Stimulated activated CD8-positive, alpha-beta memory T cell treated with anti-CD3 and anti-CD28 coated beads, Interleukin-15, amount 100 ng/mL, for 4 hours (primary cell): ENCODE results near the gene EGF.

Experiments
- DNase-seq, 2 donors: peaks; one replicate each; pipeline ENCODE4 v3.0.0-alpha.2; 2020; ENCODE audit warnings: low read depth in 2 of 2

The EGF gene

DNA sequence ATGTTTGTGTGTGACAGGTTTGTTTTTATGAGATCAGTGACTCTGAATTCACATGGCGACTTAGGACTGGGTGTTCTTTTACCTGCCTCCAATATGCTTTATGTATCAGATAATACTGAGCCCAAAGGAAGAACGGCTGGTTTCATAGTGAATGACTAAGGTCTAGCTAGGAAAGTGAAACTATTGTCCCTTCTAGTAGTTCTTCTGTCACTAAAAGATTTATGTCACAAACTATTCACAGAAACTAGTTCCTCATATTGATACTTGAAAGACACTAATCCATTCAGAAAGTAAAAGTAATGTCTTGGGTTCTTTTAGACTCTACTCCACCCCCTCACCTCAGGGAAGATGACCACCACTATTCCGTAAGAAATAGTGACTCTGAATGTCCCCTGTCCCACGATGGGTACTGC lies 81.7 kb downstream of the EGF start:
- no peak for DNase-seq

DNA sequence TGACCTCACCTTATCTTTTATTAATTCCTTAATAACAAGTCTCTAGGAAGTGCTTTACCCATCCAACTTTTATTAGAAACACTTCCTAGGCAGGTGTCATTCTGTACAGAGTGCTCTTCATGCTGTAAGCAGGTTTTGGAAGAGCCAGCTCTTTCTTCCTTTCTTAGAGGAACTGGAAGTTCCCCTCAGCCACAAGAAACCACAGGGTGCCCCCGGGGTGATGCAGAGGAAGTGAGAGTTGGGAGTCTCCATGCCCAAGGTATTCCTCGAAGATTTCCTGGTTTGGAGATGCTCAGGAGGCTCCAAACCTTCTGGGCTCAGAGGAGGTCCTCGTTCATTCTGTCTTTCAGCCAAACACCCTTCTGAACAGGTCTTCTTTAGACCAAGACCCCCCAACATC lies 83.8 kb downstream of the EGF start:
- no peak for DNase-seq

DNA sequence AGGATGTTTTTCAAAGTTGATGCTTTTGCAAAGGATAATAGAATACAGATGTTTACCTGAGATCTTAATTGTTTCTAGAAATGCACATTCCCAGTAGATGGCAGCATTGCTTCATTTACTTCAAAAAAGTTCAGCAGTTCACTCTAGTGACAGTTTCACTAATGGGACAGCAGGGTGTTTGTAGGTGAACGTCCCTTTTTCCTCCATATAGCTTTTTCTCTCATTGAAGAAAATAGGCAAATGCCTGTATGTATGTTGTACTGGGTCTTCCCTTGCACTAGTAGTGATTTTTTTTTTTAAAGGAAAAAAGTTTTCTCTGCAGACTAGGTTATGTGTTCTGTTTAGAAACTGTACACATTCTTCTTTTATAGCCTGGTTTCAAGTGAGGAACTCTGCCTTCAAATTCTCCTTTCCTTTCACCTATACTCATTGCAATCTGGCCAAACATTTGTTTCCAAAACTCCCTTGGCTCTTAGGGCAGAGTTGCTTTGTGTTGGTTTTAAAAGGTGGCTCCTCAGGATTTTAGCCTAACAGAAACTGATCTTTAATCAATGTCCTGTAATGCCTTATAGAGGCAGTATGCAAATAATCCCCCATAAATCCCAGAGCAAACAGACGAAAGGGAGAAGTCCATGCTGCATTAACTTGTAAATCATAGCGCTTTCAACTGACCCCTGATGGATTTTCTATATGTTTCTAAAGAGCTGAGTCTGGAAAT lies 86.3 kb downstream of the EGF start:
- DNase-seq: no peak

DNA sequence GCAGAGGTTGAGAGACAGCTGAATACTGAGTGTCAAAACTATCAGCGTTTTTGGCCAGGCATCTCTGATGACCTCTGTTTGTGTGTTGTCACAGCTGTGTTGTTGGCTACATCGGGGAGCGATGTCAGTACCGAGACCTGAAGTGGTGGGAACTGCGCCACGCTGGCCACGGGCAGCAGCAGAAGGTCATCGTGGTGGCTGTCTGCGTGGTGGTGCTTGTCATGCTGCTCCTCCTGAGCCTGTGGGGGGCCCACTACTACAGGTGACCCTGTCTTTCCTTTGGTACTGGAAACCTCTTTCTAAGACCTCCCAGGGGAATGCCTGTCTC lies 86.9 kb downstream of the EGF start:
- no peak for DNase-seq

DNA sequence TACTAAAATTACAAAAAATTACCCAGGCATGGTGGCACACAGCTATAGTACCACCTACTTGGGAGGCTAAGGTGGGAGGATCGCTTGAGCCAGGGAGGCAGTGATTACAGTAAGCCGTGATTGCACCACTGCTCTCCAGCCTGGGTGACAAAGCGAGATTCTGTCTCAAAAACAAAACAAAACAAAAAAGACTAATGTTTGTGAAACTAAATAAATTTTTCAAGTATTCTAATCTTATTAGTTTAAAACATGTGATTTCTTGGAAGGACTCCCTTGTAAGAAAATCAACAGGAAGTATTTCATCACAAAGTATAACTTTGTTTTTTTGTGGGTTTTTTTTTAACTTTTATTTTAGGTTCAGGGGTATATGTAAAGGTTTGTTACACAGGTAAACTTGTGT lies 89.6 kb downstream of the EGF start:
- no peak for DNase-seq

DNA sequence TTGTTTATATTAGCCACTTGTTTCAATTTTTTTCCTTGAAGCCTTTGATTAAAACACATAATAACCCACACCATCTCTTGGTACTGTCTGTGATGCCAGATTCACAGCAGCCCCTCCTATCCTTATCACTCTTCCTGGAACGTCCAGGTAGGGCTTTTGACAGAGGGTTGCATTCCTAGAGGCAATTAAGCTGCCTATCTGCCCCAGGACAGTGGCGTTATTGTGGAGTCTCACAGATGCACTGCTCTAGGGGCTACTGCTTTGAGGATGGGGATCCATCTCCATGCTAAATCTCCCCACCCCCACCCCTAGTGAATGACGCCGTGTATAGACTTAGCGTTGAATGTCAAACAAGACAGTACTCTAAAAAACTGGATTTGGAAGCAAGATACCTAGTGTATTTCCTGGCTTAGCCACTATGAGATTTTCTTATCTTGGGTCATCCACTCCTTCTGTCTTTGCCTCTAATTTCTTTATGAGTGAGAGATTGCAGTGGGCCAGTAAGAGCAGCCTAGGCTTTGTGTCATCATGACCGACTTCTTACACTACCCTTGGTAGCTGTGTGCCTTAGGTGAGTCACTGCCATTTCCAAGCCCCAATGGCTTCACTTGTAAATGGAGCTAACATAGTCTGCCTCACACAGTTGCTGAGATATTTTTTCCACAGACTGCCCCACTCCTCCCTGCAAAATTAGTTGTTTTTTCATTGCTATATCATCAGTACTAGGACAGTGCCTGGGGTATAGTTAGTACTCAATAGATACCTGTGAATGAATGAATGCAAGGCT lies 90.9 kb downstream of the EGF start:
- DNase-seq: no peak

DNA sequence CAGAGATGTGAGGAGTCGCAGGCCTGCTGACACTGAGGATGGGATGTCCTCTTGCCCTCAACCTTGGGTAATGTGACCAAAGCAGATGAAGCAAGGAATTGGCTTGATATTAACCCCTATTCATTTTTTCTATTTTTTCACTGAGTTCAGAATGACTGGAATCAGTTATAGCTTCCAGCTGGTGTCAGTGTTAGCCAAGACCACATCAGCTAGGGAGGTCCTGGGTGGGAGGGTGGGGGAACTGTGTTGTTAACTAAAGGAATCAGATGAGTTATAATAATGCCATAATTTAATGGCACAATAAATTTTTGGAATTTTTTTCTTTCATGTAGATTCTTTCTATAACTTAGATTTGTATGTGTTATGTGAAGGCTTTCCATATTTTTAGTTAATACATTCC lies 91.9 kb downstream of the EGF start:
- no peak for DNase-seq

DNA sequence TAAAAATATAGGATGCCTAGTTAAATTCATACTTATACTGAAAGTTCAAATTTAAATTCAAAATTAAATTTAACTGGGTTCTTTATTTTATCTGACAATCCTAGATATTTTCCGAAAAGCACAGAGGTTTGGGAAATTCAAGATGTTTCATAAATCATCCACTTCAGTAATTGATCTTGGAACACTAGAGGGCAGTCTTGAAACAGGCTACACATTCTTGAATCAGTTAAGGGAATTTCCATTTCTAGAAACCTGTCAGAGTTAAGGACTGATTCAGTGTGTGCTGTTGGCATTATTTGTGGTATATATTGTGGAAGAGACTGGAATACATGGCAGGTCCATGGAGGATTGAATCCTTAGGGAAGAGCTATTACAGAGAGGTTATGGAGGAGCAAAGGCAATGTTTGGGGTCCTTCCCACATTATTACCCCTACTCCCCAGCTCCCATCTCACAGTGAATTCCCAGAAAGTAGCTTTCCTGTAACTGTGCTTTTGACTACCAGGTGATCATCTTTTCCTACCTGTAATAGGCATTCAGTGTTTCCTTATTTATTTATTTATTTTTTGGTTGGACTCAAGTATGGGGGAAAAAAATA lies 92.9 kb downstream of the EGF start:
- no peak for DNase-seq

DNA sequence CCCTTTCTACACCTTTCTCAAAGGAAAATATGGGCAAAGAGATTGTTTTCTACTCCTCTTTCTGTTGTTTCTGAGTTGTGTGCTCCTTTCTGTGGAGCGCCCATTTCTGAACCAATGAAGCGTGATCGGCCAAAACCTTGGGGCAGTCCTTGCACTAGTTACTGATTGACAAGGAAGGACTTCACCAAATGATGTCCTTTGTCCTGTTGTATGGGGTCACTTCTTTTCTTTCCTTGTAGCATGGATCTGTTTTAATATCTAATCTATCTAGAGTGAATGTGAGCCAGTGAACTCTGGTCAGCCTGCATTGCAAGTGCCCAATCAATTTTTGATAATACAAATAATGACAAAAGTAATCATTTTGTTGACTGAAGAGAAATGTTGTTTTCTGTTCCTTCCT lies 94.5 kb downstream of the EGF start:
- no peak for DNase-seq

DNA sequence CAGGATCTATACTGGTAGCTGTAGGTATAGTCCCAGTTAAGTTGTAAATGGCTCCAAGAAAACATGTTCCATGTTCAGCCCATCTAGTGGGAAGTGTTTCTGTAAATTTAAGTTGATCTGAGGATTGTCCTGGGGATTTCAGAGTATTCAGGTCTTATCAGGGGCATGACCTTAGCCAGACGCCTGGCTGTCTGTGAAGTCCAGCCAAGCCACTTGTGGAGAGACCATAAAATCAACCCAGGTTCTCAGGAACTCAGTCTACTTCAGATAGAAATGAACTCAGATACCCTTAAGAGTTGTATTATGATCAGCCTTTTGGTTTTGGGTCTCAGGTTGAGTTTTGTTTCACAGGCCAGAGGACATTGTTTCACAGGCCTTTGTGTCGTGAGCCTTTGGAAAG lies 95.9 kb downstream of the EGF start:
- DNase-seq: no peak

DNA sequence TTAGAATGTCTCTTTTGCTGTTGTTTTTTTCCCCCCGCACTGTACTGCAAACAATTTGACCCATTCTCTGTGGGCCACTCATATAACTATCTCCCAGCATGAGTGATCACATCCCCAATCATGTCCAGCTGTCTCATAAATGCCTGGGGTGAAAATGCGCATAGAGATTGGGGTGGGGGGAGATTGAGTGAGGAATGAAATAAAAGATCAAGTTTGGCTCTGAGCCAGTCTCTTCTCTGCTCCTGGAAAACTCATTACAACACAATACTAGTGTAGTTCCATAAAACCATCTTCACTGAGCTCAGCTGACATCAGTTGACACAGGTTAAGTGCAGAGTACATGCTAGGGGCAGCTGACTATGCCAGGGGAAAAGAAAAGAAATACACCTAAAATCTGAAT lies 96.9 kb downstream of the EGF start:
- no peak for DNase-seq

DNA sequence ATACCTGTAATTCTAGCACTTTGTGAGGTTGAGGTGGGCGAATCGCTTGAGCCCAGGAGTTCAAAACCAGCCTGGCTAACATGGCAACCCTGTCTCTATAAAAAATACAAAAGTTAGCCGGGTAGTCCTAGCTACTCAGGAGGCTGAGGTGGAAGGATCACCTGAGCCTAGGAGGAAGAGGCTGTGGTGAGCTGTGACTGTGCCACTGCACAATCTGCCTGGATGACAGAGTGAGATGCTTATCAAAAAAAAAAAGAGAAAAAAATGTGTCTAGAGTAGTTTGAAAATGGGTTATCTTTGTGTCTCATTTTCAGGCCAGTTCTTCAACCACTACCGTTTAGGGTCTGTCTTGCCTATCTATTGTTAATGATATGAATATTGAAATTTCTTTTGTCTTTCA lies 98.1 kb downstream of the EGF start:
- DNase-seq: no peak

DNA sequence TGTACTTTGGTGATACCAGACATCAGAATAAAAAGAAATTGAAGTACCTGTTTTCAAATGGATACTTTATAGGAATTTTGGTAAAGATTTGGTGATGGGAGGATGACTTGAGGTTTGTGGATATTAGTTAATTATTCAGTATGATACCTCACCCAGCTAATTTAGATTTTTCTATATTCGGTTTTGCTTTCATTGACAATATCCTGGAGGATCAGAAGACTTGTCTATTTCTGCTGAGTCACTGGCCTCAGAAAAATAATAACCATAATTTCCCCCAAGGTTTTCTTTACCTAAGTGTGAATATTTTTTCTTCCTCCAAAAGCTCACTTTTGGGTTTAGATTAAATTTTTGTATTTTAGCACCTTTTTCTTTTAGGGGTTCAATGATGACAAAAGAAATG lies 100.2 kb downstream of the EGF start:
- no peak for DNase-seq

DNA sequence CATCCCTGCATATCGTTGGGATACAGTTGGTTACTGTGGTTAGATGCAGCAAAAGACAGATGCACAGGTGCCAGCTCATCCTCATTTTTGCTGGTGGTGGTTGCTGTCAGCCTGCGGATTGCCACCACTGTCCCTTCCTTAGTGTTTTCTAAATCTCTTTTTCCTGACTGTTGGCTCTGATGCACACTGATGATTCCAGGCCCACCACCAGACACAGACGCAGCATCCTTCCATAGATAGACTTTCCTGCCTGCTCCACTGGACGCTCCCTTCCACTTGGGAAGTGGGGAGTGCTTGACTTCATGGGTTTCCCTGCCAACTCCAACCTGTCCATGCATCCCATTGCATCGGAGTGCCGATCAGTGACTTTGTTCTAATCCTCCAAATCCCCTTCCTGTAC lies 101.5 kb downstream of the EGF start:
- DNase-seq: no peak

DNA sequence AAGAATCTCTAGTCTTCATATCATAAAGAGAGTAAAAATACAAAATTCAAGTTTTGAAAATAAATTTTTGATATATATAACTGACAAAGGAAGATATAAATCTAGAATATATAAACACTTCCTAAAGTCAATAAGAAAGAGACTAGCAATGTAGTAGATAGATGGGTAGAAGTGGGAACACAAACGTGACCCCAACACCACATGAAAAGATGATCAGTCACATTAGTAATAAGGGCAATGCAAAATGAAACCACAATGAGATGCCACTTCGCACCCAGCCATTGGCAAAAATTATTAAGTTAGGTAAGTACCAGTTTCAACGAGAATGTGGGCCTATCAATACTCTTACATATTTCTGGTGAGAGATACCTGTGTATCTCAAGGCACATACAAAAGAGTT lies 106.5 kb downstream of the EGF start:
- DNase-seq: no peak

DNA sequence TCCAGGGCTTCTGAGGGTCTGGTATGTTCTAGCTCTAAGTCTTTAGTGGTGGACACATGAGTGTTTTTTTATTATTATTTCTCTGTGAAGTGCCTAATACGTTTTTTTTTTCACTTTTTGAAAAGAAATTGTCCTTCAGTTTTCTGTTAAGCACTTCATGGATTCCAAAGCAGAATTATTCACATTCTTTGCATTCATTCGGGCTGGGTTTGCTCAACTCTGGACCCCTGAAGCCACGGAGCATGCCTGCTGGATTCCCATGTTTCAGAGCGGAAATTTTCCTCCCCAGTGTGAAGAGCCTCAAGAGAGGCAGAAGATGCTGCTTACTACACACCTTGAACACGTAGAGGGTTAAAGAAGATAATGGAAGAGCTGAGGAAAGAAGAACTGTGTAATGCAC lies 107.5 kb downstream of the EGF start:
- DNase-seq: no peak

DNA sequence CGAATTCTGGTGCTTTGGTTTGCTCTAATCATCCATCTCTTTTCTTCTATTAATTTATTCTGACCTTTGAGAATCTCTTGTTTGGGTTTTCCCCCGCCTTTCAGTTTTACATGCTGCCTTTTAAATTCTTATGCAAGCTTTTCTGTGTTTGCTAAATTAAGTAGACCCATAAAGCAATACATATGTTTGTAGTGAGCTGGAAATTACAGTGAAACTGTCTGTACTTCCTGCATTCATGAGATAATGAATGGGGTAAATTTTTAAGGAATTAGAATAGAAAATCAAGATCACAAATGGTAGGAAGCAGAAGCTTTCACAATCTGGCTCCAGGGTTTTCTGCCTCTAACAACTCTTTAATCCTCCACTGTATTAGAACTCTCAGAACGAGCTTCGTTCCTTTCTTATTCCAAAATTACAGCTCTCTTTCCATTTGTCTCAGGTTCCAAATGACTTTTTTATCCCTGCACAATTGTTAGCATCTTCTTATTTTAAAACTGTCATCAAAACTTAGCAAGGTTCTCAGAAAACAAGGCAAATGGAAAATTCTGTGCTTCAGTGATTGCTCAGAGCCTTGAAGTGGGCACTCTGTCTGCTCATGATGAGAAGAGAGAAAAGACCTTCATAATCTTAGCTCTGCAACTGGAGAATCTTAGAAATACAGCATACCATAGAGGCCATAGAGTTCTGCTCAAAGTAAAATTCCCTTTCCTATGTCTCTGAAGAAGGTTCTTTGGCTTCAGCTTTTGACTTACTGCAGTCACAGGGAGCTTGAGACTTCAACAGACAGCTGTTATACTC lies 108.2 kb downstream of the EGF start:
- DNase-seq: no peak

DNA sequence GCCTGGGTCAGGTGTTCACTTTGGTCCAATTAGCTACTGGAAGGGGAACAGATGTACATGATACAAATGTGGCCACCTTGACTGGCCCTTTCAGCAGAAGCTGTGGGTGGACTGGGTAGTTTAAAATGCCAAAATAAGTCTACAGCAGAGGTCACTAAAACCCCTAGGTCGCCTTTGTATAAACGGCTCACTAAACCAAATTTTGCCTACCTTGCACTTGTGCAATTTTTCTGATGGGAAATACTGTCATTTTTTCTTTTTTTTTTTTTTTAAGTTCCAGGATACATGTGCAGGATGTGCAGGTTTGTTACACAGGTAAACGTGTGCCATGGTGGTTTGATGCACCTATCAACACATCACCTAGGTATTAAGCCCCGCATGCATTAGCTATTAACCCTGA lies 109.8 kb downstream of the EGF start:
- no peak for DNase-seq

DNA sequence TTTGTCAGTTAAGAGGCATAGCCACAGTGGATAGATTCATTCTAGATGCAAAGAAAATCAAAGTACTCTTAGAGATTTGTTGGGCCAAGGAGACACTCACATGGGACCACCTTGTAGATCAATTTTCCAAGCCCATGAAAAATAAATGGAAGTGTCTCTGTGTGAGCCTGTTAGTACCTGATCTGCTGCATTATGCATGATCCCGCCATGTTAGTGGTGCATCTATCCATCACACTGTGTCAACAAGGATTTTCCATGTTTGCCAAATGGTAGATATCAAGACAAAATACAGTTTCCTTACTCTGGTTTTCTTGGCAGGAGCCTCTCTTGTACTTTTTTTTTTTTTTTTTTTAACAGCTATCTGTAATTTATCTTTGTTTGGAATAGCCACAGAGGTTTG lies 112.4 kb downstream of the EGF start:
- no peak for DNase-seq

DNA sequence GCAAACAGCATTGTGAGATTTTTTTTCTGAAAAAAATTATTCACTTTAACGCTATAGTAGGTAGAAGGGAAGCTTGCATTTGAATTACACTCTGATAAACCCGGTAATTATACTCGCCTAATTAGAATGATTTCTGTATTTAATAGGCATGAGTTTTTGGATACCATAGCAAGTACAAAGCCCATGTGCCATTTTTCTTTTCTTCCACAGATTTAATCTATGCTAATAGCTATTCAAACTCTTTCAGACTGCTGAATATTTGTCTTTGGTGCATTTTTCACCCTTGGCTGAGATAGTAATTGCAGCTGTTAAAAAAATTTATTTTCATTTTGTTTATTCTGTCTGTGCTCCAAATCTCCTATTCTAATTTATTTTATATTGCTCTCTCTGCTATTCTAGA lies 113.0 kb downstream of the EGF start:
- DNase-seq: no peak

DNA sequence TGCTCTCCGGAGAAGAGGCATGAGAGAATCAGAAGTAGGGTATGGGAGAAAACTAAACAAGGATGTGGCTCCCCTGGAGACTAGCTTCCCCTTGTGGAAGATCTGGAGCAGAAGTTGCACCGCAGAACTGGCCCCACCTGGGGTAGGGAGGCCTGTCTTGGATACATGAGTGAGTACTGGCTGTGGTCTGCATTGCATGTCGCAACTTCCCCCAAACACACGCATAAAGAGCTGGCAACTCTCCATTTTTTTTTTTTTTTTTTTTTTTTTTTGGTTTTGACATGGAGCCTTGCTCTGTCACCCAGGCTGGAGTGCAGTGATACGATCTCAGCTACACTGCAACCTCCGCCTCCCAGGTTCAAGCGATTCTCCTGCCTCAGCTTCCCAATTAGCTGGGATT lies 119.9 kb downstream of the EGF start:
- DNase-seq: no peak

DNA sequence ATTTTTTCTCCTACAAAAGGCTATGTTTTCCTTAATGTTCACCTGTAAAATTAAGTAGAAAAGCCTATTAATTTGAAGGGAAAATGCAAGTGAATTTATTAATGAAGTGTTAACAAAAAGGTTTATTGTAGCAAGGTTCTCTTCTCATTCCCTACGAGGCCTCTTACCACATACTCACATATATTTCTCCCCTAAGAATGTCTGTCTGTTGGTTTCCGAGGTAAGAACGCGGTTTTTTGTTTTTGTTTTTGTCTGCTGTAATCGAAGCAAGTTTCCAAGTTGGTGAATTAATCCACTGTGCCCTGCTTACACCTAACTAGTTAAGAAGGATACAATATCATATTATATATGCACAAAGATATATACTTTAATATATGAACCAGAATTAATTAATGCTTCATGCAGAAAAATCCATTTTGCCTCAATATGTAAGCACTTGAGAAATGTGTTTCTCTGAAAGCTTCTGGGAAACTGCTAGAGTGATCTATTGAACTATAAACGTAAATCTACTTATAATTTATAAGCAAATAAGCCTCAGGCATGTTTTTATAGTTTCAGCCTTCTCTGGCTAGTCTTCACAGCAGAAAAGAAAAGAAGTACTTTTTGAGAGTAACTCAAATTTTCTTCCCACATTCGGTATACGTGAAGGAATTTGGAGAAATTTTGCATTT lies 120.8 kb downstream of the EGF start:
- no peak for DNase-seq
